Ovary (tissue), 10 donors: ENCODE data around the gene GPC1. TPM values are rescaled to one million over a fixed set of nuclear protein-coding genes. Genes with fewer than 3 reads are reported as not detected.
"Not testable (repeated sequence)": the region's sequence is repeated elsewhere in the genome, so short reads cannot be mapped to it uniquely, and the experiment has no call there.

ENCODE experiments used
- DNase-seq, 5 donors: peaks; one replicate each; pipeline ENCODE4 v3.0.0-alpha.2; 2019 to 2020
- H3K27ac ChIP-seq, 2 donors: fragments of 200-600 bp; one replicate each; pipeline versions ENCODE4 v1.5.1 to v1.8.0; 2019 to 2022
- H3K27me3 ChIP-seq: fragments of 200-600 bp; one replicate; pipeline ENCODE4 v1.8.0; 2022
- H3K36me3 ChIP-seq: fragments of 200-600 bp; sonication (generic); one replicate; pipeline ENCODE4 v1.5.1; 2019
- H3K4me1 ChIP-seq: one replicate; pipeline ENCODE4 v1.8.1; 2013; ENCODE audit warnings: mild to moderate bottlenecking, moderate library complexity; ENCODE audit not compliant: insufficient read depth
- H3K4me3 ChIP-seq: fragments of 200-600 bp; sonication (generic); one replicate; pipeline ENCODE4 v1.5.1; 2017
- H3K9me3 ChIP-seq, 2 donors: fragments of 200-600 bp in 1 of 2; sonication (generic) in 1 of 2; one replicate each; pipeline versions ENCODE4 v1.5.1 to v1.8.1; 2013 to 2019; ENCODE audit warnings: mild to moderate bottlenecking in 1 of 2, moderate library complexity in 1 of 2
- CTCF ChIP-seq, 3 donors: fragments of 450-650 bp in 2 of 3; fragments of 200-600 bp in 1 of 3; IDR thresholded peaks; one replicate each; pipeline versions ENCODE4 v1.5.1 to v1.8.0; 2016 to 2022; ENCODE audit warnings: antibody characterized with exemption in 3 of 3, mild to moderate bottlenecking in 1 of 3
- EP300 ChIP-seq: sonication (generic); formaldehyde crosslinking; IDR thresholded peaks from one replicate; pipeline ENCODE4 v1.6.1; 2017; ENCODE audit warnings: antibody characterized with exemption
- POLR2A ChIP-seq: fragments of 450-650 bp; IDR thresholded peaks from one replicate; pipeline ENCODE4 v1.6.1; 2017; ENCODE audit warnings: antibody characterized with exemption, mild to moderate bottlenecking, moderate library complexity
- WGBS, 3 donors: extraction: QIAGEN DNeasy Blood & Tissue Kit in 1 of 3; methylation state at CpG; one replicate each; pipeline versions ENCODE4 v1.1.5 to v1.1.7; 2013 to 2017; 5-methylcytosine and 5-hydroxymethylcytosine counted together
- intact Hi-C, 4 donors: fragments of 100-400 bp; cut with DNase I; formaldehyde crosslinking; loops; one replicate each; pipeline versions ENCODE4 v1.11.0 to v1.15.1; 2022 to 2023
- long read RNA-seq, 3 donors: library from polyadenylated mRNA in 2 of 3; unstranded in 2 of 3; transcript quantifications; one replicate each; pipeline ENCODE4 v2.0.0 and lab custom pipeline, GENCODE V29; 2021 to 2026
- polyA plus RNA-seq, 2 donors: library from polyadenylated mRNA; stranded (reverse); fragments of 200-250 nt in 1 of 2; fragments of 350-450 nt in 1 of 2; fragmentation: Illumina TruSeq in 1 of 2; extraction: RNeasy Lipid Tissue Mini Kit (QIAGEN cat#74804) in 1 of 2; gene quantifications; one replicate each; pipeline ENCODE4 v1.2.3, GENCODE V29; 2013 to 2014
- total RNA-seq, 7 donors: library from RNA; depleted of rRNA in 2 of 7; stranded (reverse); fragments of >200 nt in 2 of 7; fragmentation: NEBNext Ultra II Directional in 3 of 7; extraction: Animal tissue kit (Norgen Biotek cat#: 25700) in 3 of 7; gene quantifications; one replicate each; pipeline versions ENCODE4 v1.1.0 to v1.2.4, GENCODE V29; 2016 to 2023
- donor health status: DM: no; HTN: no; CAD: no; lungs with moderate emphysema.
- donor health status: DM: no; HTN: no; CAD: no.
- donor health status: Bipolar disorder and iron deficiency.
- donor health status: DM: yes; HTN: yes; CAD: no.
- donor health status: DM: no; HTN: no; CAD: no.
- donor health status: DM: yes; HTN: yes; CAD: no.

GPC1 gene
- total RNA-seq (100 to 1,000 TPM in 1 of 7 donors, 10 to 100 TPM in 6; 27.2 to 149 (median 73.3) TPM), polyA plus RNA-seq (10 to 100 TPM in 1 of 2 donors, 1 to 10 TPM in 1; 2.9 to 63.3 TPM)
- long read RNA-seq, donor 1, partial matches to known transcripts = 27 of 105 reads
- long read RNA-seq, donor 1, other reads (novel, unspliced or antisense) = 75 of 105 reads
- long read RNA-seq, donor 2, transcript GPC1-201 (9 exons, 3,713 nt) = major isoform, 25 of 32 reads
- long read RNA-seq, donor 2, partial matches to known transcripts = 6 of 32 reads
- long read RNA-seq, donor 2, other reads (novel, unspliced or antisense) = 0 of 32 reads
- long read RNA-seq, donor 3, transcript GPC1-201 (9 exons, 3,713 nt) = major isoform, 190 of 263 reads
- long read RNA-seq, donor 3, partial matches to known transcripts = 62 of 263 reads
- long read RNA-seq, donor 3, other reads (novel, unspliced or antisense) = 11 of 263 reads

- peak; percentile 71 to 84 (median 78) for DNase-seq
- Histone ChIP-seq H3K4me1 (peaks cover 17% of the 10 kb centered on the region), H3K27ac (peak within 1 kb of the TSS; percentile 79 to 91)
Observed at GRCh38 chr2:240435457-240435947, at the start of gene GPC1. GPC1 (plus strand) TSS chr2:240435663; CDS start chr2:240435919, 256 bp downstream.

GRCh38 chr2:240386326-240386725 is 49.1 kb upstream of the GPC1 start:
- TF ChIP-seq EP300 (no peak), CTCF (IDR thresholded peaks at IDR 0.05) (no peak), POLR2A (no peak)
- intact Hi-C loops = no loop called here

More at GRCh38 chr2:240435457-240435947, at the start of gene GPC1:
- Histone ChIP-seq H3K36me3 (no peaks in the 10 kb centered on the region), H3K4me3 (peak within 1 kb of the TSS; percentile 66), H3K9me3 (no peaks in the 10 kb centered on the region), H3K27me3 (no peaks in the 10 kb centered on the region)
- 0% methylated on average over 12 to 77 of the region's 77 CpGs for WGBS, 3 donors
- TF ChIP-seq POLR2A (peak; percentile 24), EP300 (no peak), CTCF (IDR thresholded peaks at IDR 0.05) (no peak)
- intact Hi-C loops = loop anchor here in 1 of 4 donors (5.0 kb wide), 1 partner anchor 127 kb away; the partner anchor contains the start of gene DUSP28

GRCh38 chr2:240386743-240387142 is 48.7 kb upstream of the GPC1 start:
- H3K36me3 ChIP-seq, intact Hi-C loops, H3K27me3 ChIP-seq, H3K27ac ChIP-seq, DNase-seq, H3K4me3 ChIP-seq, H3K4me1 ChIP-seq, H3K9me3 ChIP-seq: not testable (repeated sequence)
- 88 to 93% (median 91%) methylated on average over 4 of the region's 4 CpGs for WGBS, 3 donors

More at GRCh38 chr2:240386326-240386725, 49.1 kb upstream of the GPC1 start:
- no peaks in the 10 kb centered on the region for H3K27me3 ChIP-seq
- no peak overlapping the region for H3K4me3 ChIP-seq
- peak in 2 of 5 donors; percentile 13 to 19 for DNase-seq
- H3K27ac ChIP-seq = no peak overlapping the region
- H3K9me3 ChIP-seq = no peaks in the 10 kb centered on the region
- H3K4me1 ChIP-seq = peaks cover 5% of the 10 kb centered on the region
- 88 to 90% (median 88%) methylated on average over 12 of the region's 12 CpGs for WGBS, 3 donors
- H3K36me3 ChIP-seq = no peaks in the 10 kb centered on the region

GRCh38 chr2:240387325-240387668 is 48.2 kb upstream of the GPC1 start:
- intact Hi-C loops = no loop called here
- no peaks in the 10 kb centered on the region for H3K27me3 ChIP-seq
- H3K4me1 ChIP-seq = peaks cover 5% of the 10 kb centered on the region
- no peak for DNase-seq
- H3K27ac ChIP-seq = no peak overlapping the region
- TF ChIP-seq CTCF (IDR thresholded peaks at IDR 0.05) (no peak), EP300 (no peak), POLR2A (no peak)
- 55 to 75% (median 60%) methylated on average over 9 of the region's 9 CpGs for WGBS, 3 donors
- no peak overlapping the region for H3K4me3 ChIP-seq
- no peaks in the 10 kb centered on the region for H3K9me3 ChIP-seq
- no peaks in the 10 kb centered on the region for H3K36me3 ChIP-seq
